Measurements from ENCODE around the gene TRMU. TPM values are rescaled to one million over a fixed set of nuclear protein-coding genes. Genes with fewer than 3 reads are reported as not detected.

TRMU gene
- total RNA-seq, 4 donors from 2014 or later: 9.1 to 14.4 (median 13.0) TPM

DNA sequence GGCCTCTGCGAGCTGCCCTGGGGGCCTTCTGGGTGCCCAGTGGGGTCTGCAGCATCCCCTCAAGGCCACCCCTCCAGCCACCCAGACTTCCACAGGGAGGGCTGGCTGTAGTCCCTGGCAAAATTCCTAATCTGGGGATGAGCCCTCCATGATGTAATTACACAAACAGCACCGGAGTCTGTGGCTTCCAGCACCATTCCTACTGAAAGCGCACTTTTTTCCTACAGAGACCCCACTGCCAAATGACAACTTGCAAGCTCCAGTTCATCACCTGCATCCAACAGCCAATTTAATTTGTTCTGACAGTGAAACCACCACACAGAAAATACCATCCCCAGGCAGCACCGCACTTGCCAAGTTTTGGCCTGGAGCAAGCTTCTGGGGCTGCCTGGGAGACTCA lies 70.4 kb downstream of the TRMU start:
- Histone ChIP-seq H3K4me1 (no peaks in the 10 kb centered on the region), H3K36me3 (no peaks in the 10 kb centered on the region), H3K27ac (no peak overlapping the region), H3K4me3 (no peak overlapping the region), H3K27me3 (no peaks in the 10 kb centered on the region), H3K9me3 (no peaks in the 10 kb centered on the region)
- no peak for ATAC-seq
- TF ChIP-seq, protein P1, sequence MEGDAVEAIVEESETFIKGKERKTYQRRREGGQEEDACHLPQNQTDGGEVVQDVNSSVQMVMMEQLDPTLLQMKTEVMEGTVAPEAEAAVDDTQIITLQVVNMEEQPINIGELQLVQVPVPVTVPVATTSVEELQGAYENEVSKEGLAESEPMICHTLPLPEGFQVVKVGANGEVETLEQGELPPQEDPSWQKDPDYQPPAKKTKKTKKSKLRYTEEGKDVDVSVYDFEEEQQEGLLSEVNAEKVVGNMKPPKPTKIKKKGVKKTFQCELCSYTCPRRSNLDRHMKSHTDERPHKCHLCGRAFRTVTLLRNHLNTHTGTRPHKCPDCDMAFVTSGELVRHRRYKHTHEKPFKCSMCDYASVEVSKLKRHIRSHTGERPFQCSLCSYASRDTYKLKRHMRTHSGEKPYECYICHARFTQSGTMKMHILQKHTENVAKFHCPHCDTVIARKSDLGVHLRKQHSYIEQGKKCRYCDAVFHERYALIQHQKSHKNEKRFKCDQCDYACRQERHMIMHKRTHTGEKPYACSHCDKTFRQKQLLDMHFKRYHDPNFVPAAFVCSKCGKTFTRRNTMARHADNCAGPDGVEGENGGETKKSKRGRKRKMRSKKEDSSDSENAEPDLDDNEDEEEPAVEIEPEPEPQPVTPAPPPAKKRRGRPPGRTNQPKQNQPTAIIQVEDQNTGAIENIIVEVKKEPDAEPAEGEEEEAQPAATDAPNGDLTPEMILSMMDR (IDR thresholded peaks at IDR 0.05 in 4 of 5, conservative IDR thresholded peaks at IDR 0.05 in 1 of 5): no peak
- TF ChIP-seq POLR2A (IDR thresholded peaks at IDR 0.05): no peak
- in situ Hi-C loops (cut with MboI; ENCODE audit: low sequenced_read_pairs in 4 of 4): no loop called here
- DNase-seq: no peak
- intact Hi-C loops (cut with DNase I; ENCODE audit: low total_unique reads): no loop called here

DNA sequence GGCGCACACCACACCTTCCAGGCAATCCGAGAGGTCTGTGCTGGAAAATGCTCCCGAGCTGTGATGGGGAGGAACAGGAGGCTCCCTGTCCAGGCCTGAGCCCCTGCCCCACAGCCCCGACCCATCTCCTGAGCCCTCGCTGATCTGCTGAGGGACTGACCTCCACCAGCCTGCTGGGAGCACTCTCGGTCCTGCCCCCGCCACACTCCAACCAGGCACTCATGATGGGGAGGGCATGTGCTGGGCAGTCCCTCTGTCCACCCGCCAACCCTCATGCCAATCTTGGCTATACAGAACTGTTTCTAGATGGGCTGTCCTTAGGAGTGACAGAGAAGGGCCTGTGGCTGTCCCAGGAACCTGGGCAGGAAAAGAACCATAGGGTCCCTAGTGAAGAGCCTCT lies 70.8 kb downstream of the TRMU start:
- H3K36me3 ChIP-seq: no peaks in the 10 kb centered on the region
- ATAC-seq (no peak), DNase-seq (no peak)
- in situ Hi-C loops (cut with MboI; ENCODE audit: low sequenced_read_pairs in 4 of 4): no loop called here
- intact Hi-C loops (cut with DNase I; ENCODE audit: low total_unique reads): no loop called here
- no peak overlapping the region for H3K4me3 ChIP-seq
- TF ChIP-seq POLR2A (IDR thresholded peaks at IDR 0.05): no peak
- TF ChIP-seq, protein P1 (IDR thresholded peaks at IDR 0.05 in 4 of 5, conservative IDR thresholded peaks at IDR 0.05 in 1 of 5): no peak
- H3K27me3 ChIP-seq: no peaks in the 10 kb centered on the region
- no peaks in the 10 kb centered on the region for H3K9me3 ChIP-seq
- H3K27ac ChIP-seq: no peak overlapping the region
- no peaks in the 10 kb centered on the region for H3K4me1 ChIP-seq

DNA sequence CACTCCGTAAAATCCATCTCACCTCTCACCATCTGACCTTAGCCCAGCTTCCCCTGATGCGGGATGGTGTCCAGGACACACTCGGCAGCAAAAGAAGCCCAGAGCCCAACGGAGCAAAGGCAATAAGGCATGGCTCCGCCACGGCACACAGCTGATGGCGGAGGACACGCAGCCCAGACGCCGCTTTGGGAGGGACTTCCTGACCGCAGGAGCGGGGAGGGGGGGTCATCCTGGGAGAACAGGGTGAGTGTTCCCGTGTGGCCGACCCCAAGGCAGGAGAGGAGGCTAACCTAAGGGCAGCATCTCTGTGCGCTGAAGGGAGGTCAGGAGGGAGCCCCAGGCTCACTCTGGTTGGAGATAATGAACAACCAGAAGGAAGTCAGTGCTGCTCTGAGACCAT lies 71.3 kb downstream of the TRMU start:
- no peak overlapping the region for H3K27ac ChIP-seq
- intact Hi-C loops (cut with DNase I; ENCODE audit: low total_unique reads) (no loop called here), in situ Hi-C loops (cut with MboI; ENCODE audit: low sequenced_read_pairs in 4 of 4) (no loop called here)
- H3K4me3 ChIP-seq: no peak overlapping the region
- ATAC-seq: no peak
- no peaks in the 10 kb centered on the region for H3K27me3 ChIP-seq
- TF ChIP-seq, protein P1 (IDR thresholded peaks at IDR 0.05 in 4 of 5, conservative IDR thresholded peaks at IDR 0.05 in 1 of 5): no peak
- TF ChIP-seq POLR2A (IDR thresholded peaks at IDR 0.05): no peak
- no peak for DNase-seq
- H3K36me3 ChIP-seq: no peaks in the 10 kb centered on the region
- H3K4me1 ChIP-seq: no peaks in the 10 kb centered on the region
- no peaks in the 10 kb centered on the region for H3K9me3 ChIP-seq

Other genes starting within 250 kb of the TRMU start
- 10 to 100 TPM; 29.6 to 74.8 (median 57.9) TPM for gene PPARA, start 185.2 kb upstream of the TRMU start, total RNA-seq
- gene CDPF1, start 85.4 kb upstream of the TRMU start, total RNA-seq: 10 to 100 TPM in 2 of 4 donors, 1 to 10 TPM in 2; 6.3 to 18.8 (median 12.5) TPM
- gene PKDREJ, start 72.4 kb upstream of the TRMU start, total RNA-seq: not detected
- 10 to 100 TPM; 30.4 to 58.3 (median 43.1) TPM for gene TTC38, start 67.7 kb upstream of the TRMU start, total RNA-seq
- gene GTSE1, start 38.8 kb upstream of the TRMU start, total RNA-seq: under 1 TPM in 2 of 4 donors, not detected in 2; 0.13 to 0.49 TPM
- 1 to 10 TPM in 2 of 4 donors, under 1 TPM in 2; 0.10 to 1.5 (median 0.87) TPM for gene CELSR1, start 201.9 kb downstream of the TRMU start, total RNA-seq

All from gastrocnemius medialis (tissue), 4 donors.